GM21390 (cell line): Measurements from ENCODE around the gene NPC1.
"Not testable (repeated sequence)": the region's sequence is repeated elsewhere in the genome, so short reads cannot be mapped to it uniquely, and the experiment has no call there.

Experiments
- ATAC-seq: cut with Tn5 transposase; IDR thresholded peaks from one replicate; pipeline ENCODE4 v1.9.1; 2021; ENCODE audit not compliant: unreplicated experiment

NPC1 gene

DNA sequence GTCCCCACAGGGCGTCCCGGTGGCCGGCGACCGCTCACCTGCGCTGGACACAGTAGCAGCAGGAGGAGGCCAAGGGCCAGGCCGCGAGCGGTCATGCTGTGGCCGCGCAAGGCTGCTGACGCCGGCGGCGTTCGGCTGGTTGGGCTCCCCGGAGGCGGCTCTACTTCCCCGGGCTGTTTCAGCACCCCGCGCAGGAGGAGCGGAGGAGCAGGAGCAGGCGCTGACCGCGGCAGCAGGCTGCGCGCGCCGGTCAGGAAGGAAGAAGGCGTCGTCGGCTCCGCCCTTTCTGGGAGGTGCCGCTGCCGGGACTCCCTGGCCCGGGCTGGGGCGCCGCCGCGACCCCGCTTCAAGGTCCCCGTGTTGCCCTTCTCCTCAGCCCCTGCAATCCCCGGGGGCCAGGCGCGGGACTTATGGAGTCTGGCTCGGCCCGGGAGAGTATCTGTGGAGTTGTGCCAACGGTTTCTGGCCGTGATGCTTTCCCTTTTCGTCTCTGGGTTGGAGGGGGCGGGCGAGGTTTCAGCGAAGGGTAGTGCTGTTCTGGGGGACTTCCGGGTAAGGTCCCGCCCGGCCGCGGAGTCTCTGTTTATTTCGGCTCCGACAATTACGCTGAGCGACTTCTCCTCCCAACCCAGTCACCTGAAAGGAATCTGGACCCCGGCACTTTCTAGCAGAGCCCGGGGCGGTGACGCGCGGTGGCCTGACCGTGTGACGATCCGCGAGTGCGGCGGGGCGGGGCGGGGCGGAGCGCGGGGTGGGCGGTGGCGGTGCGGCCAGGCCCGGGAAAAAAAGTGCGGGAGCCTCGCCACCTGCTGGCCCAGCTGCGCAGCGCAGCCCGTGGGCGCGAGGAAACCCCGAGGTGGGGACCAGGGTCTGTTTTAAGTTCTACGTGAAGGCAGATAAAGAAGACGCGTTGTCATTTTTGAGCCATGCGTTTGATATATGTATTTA, at the start of gene NPC1:
Gene NPC1, minus strand, starts transcription at position 258 of the 948 bp plus-strand sequence. Its CDS starts 163 bp downstream, at position 95.
- peak; percentile 88 for ATAC-seq

DNA sequence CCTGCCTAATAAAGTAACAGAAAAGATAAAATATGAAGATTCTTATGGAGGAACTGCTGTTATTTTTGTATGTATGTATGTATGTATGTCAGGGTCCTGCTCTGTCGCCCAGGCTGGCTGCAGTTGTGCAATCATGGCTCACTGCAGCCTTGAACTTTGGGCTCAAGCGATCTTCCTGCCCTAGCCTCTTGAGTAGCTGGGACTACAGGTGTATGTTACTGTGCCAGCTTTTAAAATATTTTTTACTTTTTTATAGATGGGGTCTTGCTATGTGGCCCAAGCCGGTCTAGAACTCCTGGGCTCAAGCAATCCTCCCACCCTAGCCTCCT, 49.7 kb upstream of the NPC1 start:
- ATAC-seq = no peak

DNA sequence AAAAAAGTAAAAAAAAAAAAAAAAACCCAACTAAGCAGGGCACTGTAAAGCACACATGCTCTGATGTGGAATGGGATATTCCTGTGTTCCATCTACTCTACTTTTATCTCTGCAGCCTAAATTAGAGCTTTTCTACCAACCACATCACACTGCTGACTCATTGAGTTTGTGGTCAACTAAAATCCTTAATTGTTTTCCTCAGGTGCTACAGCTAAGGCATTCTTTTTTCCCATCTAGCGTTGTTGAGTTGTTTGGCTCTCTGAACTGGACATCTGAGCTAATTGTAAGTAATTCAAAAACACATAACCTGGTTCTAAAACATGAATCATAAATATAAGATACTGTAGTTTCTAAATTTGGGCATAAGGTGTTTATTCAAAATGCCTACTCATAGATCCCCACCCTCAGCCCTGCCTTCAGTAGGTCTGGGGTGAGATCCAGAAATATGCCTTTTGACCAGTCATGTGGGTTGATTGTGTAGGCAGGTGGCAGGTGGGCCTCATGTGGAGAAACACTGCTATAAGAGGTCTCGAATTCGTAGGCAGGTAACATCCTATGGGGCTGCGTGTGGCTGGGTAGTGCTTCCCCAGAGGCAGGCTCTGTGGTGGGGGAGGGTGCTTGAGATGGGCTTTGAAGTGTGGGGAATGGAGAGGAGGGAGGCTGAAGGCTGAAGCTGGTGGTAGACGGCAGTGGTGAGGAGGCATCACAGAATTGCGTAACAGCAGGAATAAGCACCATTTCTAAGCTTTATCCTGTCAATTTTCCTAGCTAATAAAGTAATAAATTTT, 49.2 kb upstream of the NPC1 start:
- no peak for ATAC-seq

DNA sequence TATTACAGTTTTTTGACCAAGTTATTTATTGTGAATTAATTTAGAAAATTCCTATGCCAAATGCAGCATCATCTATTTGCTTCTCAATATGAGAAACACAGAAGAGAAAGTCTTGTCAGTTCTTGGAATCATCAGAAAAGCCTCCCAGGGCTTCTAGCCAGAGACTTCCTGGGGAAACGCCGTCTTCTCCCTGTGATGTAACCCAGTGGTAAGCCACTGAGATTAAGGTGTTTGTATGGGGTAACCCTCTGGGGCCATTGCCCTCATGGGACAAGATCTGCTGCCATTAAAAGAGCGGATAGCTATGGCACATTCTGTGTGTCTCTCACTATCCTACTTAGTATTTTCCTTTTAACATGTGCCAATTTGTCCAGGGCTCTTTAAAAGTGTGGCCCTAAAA, 48.4 kb upstream of the NPC1 start:
- ATAC-seq = no peak

DNA sequence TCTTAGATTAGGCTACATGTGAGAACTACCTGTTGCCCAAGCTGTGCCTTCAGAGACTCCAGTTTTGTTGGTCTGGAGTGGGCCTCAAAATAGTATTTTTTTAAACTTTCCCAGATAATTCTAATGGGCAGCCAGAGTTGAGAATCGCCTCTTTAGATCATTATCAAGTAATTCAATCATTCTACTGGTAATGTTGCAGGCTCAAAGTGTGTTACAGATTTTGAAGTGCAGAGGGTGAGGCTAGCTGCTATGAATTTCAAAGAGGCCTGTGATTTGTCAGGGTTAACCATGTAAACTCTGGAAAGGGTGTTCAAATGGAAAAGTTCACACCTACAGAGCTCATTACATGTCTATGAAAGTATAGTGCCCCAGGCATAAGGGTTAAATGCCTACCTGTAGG, 46.3 kb upstream of the NPC1 start:
- ATAC-seq = no peak

DNA sequence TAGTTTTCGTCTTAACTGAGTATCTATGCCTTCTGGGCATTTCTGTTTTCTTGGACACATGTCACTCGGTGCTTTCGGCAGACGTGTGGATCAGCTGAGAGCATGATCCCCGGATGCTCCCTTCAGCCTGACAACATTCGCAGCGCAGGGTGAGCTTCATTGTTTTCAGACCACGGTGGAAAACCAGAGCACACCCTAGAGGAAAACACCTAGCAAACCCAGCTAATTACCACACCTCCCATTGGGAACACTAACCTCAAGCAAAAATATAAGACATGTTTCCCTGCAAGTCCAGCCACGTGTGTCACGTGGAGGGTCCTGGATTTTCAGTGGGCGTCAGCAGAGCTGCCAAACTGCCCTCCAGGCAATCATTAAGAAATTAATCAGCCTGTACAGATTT, 45.4 kb upstream of the NPC1 start:
- ATAC-seq = no peak

DNA sequence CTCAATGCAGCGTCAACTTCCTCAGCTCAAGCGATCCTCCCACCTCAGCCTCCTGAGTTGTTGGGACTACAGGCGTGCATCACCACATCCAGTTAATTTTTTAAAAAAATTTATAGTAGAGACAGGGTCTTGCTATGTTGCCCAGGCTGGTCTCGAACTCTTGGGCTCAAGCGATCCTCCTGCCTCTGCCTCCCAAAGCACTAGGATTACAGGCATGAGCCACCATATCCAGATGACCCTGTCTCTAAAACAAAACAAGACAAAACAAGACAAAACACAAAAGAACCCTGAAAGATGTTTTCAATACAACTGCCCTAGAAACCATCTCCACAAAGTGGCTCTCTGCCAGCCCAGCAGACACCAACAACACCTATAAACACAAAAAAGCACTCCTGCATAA, 45.0 kb upstream of the NPC1 start:
- no peak for ATAC-seq

DNA sequence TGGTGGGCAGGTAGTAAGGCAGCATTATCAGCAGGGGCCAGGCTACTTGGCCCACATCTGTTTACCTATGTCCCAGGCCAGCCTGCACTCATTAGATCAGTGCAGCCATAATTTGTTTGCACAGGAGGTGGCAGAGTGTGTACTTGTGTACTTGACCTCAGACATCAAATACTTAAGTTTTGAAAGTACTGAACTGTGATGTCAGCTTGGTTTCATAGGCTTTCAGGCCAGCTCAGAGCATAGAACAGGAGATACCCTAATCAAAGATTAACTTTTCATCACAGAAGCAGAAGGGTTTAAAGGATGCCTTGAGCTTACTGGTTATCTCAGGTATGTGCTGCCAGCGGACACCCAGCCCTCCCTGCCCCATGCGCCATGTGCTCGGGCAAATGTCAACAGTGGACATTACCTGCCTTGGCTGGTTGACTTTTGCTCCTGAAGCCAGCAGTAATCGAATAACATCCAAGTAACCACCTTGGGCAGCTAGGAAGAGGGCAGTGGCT, 43.2 kb upstream of the NPC1 start:
- ATAC-seq = peak; percentile 76

DNA sequence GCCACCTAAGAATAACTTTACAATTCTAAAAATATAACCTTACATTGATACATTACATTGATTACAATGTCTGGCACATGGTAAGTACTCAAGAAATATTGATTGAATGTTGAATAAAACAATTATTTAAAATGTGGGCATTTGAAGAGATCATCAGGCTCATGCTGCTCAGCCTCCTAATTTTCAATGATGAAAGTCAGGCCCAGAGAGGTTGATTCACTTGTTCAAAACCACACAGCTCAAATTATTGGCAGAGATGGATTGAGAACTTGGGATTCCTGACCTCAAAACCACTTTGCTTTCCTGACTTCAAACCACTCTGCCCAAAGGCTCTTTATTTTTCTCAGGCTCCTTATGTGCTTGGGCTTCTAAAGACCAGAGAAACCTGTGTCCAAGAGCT, 41.7 kb upstream of the NPC1 start:
- ATAC-seq = no peak

DNA sequence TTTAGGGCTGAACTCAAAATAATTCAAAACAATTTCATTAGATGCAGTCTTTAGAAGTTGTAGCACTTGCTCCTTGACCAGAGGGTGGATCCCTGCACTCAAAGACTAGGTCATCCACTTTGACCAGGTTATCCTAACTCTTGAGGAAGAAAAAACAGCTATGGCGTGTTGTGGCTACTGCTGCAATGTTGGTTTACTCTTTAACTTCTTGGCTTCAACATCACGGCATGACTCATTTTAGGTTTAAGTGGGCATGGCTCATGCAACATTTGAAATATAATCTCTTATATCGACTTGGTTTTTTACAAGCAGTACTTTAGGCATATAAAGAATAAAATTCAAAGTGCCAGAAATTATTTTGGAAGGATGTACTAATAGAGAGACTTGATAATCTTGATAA, 41.0 kb upstream of the NPC1 start:
- ATAC-seq = no peak

DNA sequence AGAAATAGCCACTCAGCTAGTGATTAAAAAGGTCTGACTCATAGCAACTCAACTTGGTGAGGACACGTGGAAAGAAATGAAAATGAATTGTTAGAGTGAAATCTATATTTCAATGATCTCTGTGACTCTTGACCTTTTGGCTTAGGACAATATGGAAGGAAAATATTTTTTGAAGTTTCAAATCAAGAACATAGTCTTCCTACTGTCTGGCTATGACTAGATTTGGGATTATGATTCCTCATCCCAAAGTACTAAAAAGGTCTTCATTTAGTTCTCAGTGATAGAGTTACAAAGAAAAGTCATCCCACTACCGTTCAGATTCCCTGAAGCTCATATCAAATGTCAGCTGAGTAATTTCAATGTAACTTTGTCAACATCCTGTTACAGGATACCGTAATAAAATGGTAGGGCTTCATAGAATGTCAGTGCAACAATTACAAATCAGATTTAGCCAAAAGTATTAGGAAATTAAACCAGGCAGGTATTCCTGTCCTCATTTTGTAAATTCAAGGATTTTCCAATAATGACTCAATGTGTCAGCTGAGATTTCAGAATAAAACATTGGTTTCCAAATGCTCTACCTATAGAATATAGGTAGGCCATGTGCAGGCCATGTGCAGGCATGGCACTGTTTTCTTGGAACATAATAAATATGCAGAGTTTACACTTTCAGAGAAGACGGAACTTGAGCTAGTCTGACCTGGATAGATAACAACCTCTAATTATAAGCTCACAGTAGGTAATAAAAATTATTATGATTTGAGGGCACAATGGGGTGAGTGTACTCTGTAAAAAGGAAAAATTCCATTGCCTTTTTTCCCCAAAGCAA, 40.4 kb upstream of the NPC1 start:
- no peak for ATAC-seq

DNA sequence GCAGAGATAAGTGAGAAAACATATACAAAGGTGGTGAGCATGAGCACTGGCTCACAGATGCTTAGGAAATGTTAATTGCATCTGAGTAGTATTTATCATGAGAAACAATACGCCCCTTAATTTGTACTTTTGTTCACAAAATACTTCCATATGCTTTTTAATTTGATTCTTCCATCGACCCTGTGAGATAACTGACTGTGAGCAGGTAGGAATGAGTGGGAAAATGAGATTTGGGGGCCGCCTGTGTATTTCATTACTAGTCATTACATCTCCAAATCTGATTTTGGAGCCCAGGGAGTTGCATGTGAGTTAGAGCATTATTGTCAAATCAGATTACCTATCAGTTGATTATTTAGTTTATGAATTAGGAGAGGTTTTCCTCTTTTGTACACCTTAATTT, 36.7 kb upstream of the NPC1 start:
- ATAC-seq = no peak

DNA sequence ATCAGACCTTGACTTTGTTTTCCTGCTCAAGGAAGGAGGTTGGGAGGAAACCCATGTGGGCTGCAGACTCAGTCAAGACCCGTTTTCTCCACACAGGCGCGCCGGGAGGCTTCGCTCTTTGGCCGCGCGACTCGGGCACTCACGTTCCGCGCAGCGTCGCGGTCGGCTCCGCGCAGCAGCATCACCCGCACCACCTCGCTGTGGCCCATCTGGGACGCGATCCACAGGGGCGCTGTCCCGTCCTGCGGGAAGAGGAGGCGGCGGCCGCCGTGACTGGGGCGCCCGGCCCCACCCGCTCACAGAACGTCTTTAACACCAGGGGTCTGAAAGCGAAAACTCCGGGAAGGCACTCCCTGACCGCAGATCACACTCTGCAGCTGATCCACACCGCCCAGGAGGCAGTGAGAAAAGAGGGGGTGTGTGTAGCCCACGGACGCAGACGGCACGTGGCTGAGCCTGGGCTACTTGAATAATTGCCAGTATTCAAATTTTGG, 33.1 kb upstream of the NPC1 start:
- ATAC-seq = no peak

DNA sequence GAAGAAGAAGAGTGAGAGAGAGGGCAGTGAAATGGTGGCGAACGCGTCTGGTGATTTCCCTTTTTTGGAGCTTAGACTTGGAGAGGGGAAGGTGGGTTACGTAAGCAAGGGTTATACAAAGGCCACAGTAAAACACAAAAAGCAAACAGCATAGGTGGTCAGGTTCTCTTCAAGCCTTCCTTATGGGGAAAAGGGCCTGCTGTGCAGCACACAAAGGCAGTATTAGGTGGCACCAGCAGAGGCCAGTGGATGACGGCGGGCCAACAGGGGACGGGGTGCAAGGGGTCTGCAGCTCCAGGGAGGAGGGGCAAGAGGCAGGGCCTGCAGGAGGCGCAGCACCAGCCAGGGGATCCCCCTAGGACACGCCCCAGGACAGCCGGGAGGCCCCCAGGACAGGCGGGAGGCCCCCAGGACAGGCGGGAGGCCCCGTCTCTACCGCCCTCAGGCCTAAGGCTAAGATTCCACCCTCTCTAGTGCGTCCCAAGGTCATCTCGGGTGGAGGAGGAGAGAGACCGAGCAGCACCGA, 32.6 kb upstream of the NPC1 start:
- ATAC-seq = no peak

DNA sequence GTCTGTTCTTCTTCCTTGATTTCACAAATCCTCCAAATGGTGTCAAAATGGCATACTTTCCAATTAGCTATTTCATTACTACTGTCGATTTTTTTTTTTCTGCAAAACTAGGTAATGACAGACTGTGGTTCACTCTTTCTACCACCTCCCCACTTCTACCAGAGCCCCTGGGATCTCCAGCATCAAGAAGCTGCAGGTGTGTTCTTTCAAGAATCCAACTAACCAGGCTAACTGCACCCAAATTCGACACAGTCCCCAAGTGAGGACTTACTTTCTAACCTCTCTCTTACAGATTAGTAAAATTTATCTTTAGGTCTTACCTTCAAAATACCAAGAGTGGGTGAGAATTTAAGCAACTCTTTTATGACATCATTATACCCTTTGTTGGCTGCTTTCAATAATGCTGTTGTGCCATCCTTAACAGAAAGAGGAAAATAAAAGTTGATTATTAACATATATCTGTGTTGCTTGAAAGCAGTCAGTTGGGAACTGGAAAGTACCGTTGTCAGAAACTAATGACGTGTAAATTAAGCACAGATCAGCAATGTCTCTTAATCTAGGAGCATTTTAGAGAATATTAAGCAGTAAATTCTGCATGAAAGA, 31.2 kb upstream of the NPC1 start:
- ATAC-seq = peak; percentile 44

DNA sequence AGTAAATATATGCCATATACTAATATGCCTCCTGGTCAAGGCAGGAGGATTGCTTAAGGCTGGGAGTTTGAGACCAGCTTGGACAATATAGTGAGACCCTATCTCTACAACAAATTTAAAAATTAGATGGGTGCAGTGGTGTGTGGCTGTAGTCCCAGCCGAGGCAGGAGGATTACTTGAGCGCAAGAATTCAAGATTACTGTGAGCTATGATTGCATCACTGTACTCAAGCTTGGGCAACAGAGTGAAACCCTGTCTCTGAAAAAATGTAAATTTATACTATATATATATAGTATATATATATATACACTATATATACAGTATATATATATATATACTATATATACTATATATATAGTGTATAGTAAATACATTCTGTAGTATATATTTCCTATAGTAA, 30.0 kb upstream of the NPC1 start:
- ATAC-seq = no peak

DNA sequence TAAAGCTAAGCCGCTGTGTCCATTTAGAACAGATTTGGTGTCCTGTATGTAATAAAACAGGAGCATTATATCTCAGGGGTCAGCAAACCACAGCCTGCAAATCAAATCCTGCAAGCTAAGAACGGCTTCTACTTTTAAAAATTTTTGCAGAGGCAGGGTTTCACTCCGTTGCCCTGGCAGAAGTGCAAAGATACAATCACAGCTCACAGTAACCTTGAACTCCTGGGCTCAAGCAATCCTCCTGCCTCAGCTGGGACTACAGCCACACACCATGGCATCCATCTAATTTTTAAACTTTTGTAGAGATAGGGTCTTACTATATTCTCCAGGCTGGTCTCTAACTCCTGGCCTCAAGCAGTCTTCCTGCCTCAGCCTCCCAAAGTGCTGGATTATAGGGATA, 28.6 kb upstream of the NPC1 start:
- ATAC-seq = no peak

DNA sequence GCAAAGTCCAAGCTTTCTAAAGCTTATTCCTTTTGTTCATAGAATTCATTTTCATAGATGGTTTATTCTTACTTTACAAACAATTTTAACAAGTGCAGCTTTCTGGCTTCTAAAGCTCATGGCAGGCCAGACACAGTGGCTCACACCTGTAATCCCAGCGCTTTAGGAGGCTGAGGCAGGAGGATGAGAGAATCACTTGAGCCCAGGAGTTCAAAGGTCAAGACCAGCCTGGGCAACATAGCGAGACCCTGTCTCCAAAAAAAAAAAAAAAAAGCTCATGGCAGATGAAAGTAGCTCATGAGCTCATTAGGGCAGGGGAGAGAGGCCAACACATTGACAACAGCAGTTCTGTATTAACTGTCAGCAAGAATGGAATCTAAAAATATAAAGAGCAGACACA, 28.1 kb upstream of the NPC1 start:
- no peak for ATAC-seq

DNA sequence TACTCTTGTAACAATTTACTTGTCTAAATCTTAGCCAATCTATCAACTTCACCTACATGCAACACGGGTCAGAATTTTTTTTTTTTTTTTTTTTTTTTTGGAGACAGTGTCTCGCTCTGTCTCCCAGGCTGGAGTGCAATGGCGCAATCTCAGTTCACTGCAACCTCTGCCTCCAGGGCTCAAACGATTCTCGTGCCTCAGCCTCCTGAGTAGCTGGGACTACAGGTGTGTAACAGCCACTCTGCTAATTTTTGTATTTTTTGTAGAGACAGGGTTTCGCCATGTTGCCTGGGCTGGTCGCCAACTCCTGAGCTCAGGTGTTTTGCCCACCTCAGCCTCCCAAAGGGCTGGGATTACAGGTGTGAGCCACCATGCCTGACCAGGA, 26.8 kb upstream of the NPC1 start:
- not testable (repeated sequence) for ATAC-seq

DNA sequence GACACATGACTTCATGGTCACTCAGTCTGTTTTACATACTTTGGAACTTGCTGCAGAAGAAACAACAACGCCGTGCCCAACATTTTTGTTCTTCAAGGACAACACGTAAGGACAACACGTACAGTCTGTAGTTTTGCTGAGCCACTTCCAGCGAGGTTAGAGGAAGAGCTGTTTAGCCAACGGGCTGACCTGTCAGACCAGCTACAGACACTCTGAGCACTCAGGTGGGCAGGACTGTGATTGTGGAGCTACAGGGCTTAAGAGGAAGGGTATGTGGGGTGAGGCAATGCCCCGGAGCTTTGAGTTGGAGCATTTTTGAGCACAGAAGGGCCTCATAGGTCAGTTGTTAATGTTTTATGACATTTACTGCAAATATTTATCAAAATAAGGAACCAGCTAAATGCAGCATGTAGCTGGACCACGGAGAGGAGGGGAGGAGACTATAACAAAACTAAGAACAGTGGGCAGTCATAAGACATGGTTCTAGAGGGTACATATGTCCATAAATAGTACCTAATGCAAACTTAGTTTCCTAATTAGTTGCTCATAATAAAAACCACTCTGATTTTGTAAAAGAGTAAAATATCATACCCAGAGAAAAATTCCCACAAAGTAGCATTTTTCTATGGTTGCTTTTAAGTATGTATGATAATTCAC, 26.3 kb upstream of the NPC1 start:
- no peak for ATAC-seq
